H1 (cell line): ENCODE results near the gene CHRNA3. TPM values are rescaled to one million over a fixed set of nuclear protein-coding genes. Genes with fewer than 3 reads are reported as not detected.

Experiments
- ASH2L ChIP-seq: fragments of 200-600, 300-600 bp; sonication (generic); IDR thresholded peaks from one replicate; pipeline ENCODE4 v1.7.1; 2017; ENCODE audit warnings: low read length
- GTF2F1 ChIP-seq: IDR thresholded peaks from 2 replicates; pipeline ENCODE4 v1.6.1; 2012; ENCODE audit warnings: low read depth, low read length, improper control_type of control experiment, borderline replicate concordance
- RNF2 ChIP-seq: fragments of 200-900, 300-1000 bp; sonication (generic); IDR thresholded peaks from 2 replicates; pipeline ENCODE4 v1.7.1; 2016; ENCODE audit warnings: borderline replicate concordance, low read depth, mild to moderate bottlenecking, antibody characterized with exemption, low read length; ENCODE audit not compliant: poor library complexity, severe bottlenecking; ENCODE audit errors: missing control alignments
- TCF12 ChIP-seq: IDR thresholded peaks from 2 replicates; pipeline ENCODE4 v1.6.1; 2011; ENCODE audit warnings: low read depth, mild to moderate bottlenecking, low read length
- polyA plus RNA-seq, 7 experiments: library from polyadenylated mRNA; depleted of rRNA in 3 of 7; stranded (reverse) in 5 of 7; unstranded in 2 of 7; fragments of >200 nt in 5 of 7; fragments of 200-250 nt in 2 of 7; gene quantifications; 1 replicate in 5 of 7; 2 replicates in 1 of 7; 4 replicates in 1 of 7; pipeline versions ENCODE4 v1.2.1 to v1.2.3, GENCODE V29; 2011 to 2013; ENCODE audit warnings: missing spikeins in 2 of 7, mixed read lengths in 2 of 7
- total RNA-seq: library from RNA; stranded (reverse); fragmentation: NEBNext Ultra II Directional; extraction: Animal tissue kit (Norgen Biotek cat#: 25700); gene quantifications from 2 replicates; pipeline ENCODE4 v1.2.1, GENCODE V29; 2021
- TF ChIP-seq, protein P1 (sequence below): IDR thresholded peaks from 2 replicates; pipeline ENCODE4 v1.6.1; 2011; ENCODE audit warnings: low read length, improper control_type of control experiment

CHRNA3 gene
- total and polyA plus RNA-seq, 2 of the 8 experiments (the other 6 are each of a cell fraction or from before 2014, with no cell fraction given), result 2.1 to 4.7 TPM

DNA sequence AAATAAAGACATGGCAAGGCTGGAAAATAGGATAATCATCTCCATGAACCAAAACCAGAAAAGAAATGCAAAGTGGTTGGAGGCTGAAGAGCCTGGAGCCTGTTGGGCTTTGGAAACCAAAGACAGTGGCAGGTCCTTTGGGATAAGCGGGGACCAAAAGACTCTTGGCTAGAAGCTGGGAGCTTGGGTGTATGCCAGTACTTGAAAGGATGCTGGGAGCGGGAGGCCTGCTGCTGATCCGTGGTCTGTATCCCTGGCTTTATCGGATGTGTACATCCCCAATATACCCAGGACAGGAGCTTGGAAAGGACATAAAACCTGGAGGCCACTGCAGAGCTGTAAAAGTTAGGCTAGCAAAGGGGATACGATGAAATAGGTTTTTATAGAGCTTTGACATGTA lies 21.5 kb upstream of the CHRNA3 start (continued):
- TF ChIP-seq GTF2F1, result no peak
- TF ChIP-seq, protein P1, sequence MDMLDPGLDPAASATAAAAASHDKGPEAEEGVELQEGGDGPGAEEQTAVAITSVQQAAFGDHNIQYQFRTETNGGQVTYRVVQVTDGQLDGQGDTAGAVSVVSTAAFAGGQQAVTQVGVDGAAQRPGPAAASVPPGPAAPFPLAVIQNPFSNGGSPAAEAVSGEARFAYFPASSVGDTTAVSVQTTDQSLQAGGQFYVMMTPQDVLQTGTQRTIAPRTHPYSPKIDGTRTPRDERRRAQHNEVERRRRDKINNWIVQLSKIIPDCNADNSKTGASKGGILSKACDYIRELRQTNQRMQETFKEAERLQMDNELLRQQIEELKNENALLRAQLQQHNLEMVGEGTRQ, result no peak
- TF ChIP-seq RNF2, result no peak
- TF ChIP-seq ASH2L, result no peak
- TF ChIP-seq TCF12, result no peak
